Breast epithelium (tissue), 3 donors: Measurements from ENCODE around the gene CDK6.

Experiments used
- CTCF ChIP-seq, 3 donors: fragments of 450-650 bp; IDR thresholded peaks; one replicate each; pipeline ENCODE4 v1.5.1; 2016 to 2017; ENCODE audit warnings: antibody characterized with exemption in 3 of 3, mild to moderate bottlenecking in 3 of 3, moderate library complexity in 3 of 3
- POLR2A ChIP-seq: fragments of 450-650 bp; IDR thresholded peaks from one replicate; pipeline ENCODE4 v1.6.1; 2016; ENCODE audit warnings: antibody characterized with exemption, mild to moderate bottlenecking, moderate library complexity
- POLR2AphosphoS5 ChIP-seq, 3 donors: sonication (generic); formaldehyde crosslinking; IDR thresholded peaks; one replicate each; pipeline ENCODE4 v1.6.1; 2017; ENCODE audit warnings: antibody characterized with exemption in 3 of 3

- TF ChIP-seq POLR2A: no peak
- TF ChIP-seq CTCF (IDR thresholded peaks at IDR 0.05): no peak
- TF ChIP-seq POLR2AphosphoS5 (IDR thresholded peaks at IDR 0.05): no peak
These were observed 142.2 kb downstream of the CDK6 start for GRCh38 chr7:92694211-92694610.
